NOMO-1 treated with dmso at 0.1 percent for 144 hours (cell line): ENCODE results near the gene TIMP2.
A peak's percentile ranks its signal among the peaks of the same experiment; 100 is the strongest.

ENCODE experiments used
- DNase-seq: peaks from one replicate; lab custom pipeline; 2025; ENCODE audit not compliant: unreplicated experiment; lab: John Stamatoyannopoulos, UW

The TIMP2 gene

GRCh38 chr17:78840780-78841611, 84.2 kb downstream of the TIMP2 start, which contains the start of gene USP36:
USP36 (minus strand) TSS chr17:78840814; CDS start chr17:78836363, 4,451 bp downstream.
- DNase-seq: peak; percentile 95

- no peak for DNase-seq
Measured at GRCh38 chr17:78840530-78840779, 84.7 kb downstream of the TIMP2 start.

GRCh38 chr17:78839762-78840529, 85.2 kb downstream of the TIMP2 start:
- DNase-seq: no peak

GRCh38 chr17:78839235-78839761, 85.9 kb downstream of the TIMP2 start:
- no peak for DNase-seq

GRCh38 chr17:78838574-78839005, 86.6 kb downstream of the TIMP2 start:
- DNase-seq: no peak

- no peak for DNase-seq
Measured at GRCh38 chr17:78836420-78837021, 88.7 kb downstream of the TIMP2 start.

- no peak for DNase-seq
Measured at GRCh38 chr17:78834571-78834970, 90.6 kb downstream of the TIMP2 start.

GRCh38 chr17:78832541-78832810, 92.7 kb downstream of the TIMP2 start:
- DNase-seq: no peak

GRCh38 chr17:78831688-78832540, 93.3 kb downstream of the TIMP2 start:
- DNase-seq: no peak

- no peak for DNase-seq
Measured at GRCh38 chr17:78829477-78829876, 95.7 kb downstream of the TIMP2 start.

- no peak for DNase-seq
Measured at GRCh38 chr17:78828470-78829185, 96.6 kb downstream of the TIMP2 start.

- peak; percentile 47 for DNase-seq
Measured at GRCh38 chr17:78826836-78827509, 98.2 kb downstream of the TIMP2 start.

GRCh38 chr17:78826421-78826820, 98.8 kb downstream of the TIMP2 start:
- DNase-seq: no peak

- DNase-seq: no peak
Measured at GRCh38 chr17:78825696-78826095, 99.5 kb downstream of the TIMP2 start.

GRCh38 chr17:78824240-78824639, 100.9 kb downstream of the TIMP2 start:
- DNase-seq: no peak

GRCh38 chr17:78823282-78824046, 101.7 kb downstream of the TIMP2 start:
- no peak for DNase-seq

GRCh38 chr17:78822552-78822951, 102.6 kb downstream of the TIMP2 start:
- no peak for DNase-seq

GRCh38 chr17:78821961-78822360, 103.2 kb downstream of the TIMP2 start:
- DNase-seq: no peak

- no peak for DNase-seq
Measured at GRCh38 chr17:78820841-78821240, 104.3 kb downstream of the TIMP2 start.
